K562 (cell line): ENCODE data around the gene CREB5. TPM values are rescaled to one million over a fixed set of nuclear protein-coding genes. Genes with fewer than 3 reads are reported as not detected.

ENCODE experiments used
- ATAC-seq: fragments of 200-7000 bp; cut with Tn5 transposase; 3 replicates; pipeline ENCODE4 v1.9.1; 2020; ENCODE audit warnings: moderate library complexity
- BruUV-seq: library from RNA; stranded (reverse); fragments of 400-500 nt; replicated peaks from 2 replicates; lab custom pipeline; 2021; lab: Mats Ljungman, UMichigan
- CTCF ChIA-PET: fragments of 300-600 bp; formaldehyde crosslinking; extraction: SDS; loops from one replicate; lab custom pipeline; 2021; ENCODE audit warnings: low intra/inter-chr PET ratio; lab: Yijun Ruan, JAX
- POLR2A ChIA-PET: fragments of 300-600, 350-650 bp; sonication (Branson Sonifier 250); formaldehyde crosslinking; extraction: SDS; loops from one replicate; lab custom pipeline; 2021; ENCODE audit warnings: antibody characterized with exemption, inconsistent platforms; lab: Yijun Ruan, JAX
- DNase-seq, 4 experiments: peaks; one replicate each; pipeline versions ENCODE4 v3.0.0 to v3.0.0-alpha.2; 2011 to 2018; ENCODE audit warnings: low spot score in 3 of 4, mixed read lengths in 3 of 4; ENCODE audit errors: extremely low read depth in 1 of 4
- FAIRE-seq: peaks from 2 replicates; lab custom pipeline; 2011; peaks lifted over from hg19 to GRCh38; lab: Jason Lieb, UNC
- H2AFZ ChIP-seq: 2 replicates; pipeline ENCODE4 v1.6.0; 2011; ENCODE audit warnings: low read depth, low read length, control low read depth, inconsistent platforms
- H3K27ac ChIP-seq: fragments of 200-600 bp; 3 replicates; pipeline ENCODE4 v1.8.0; 2011; ENCODE audit warnings: low read depth, mild to moderate bottlenecking, control low read depth, inconsistent platforms, low read length, moderate library complexity, mixed read lengths; ENCODE audit errors: extremely low read depth
- H3K27me3 ChIP-seq, 2 experiments: fragments of 300-600 bp in 1 of 2; 2 replicates in 1 of 2; 3 replicates in 1 of 2; pipeline versions ENCODE4 v1.6.0 to v1.8.0; 2011; ENCODE audit warnings: inconsistent platforms in 2 of 2, low read length in 2 of 2, mild to moderate bottlenecking in 1 of 2, mixed read lengths in 1 of 2, moderate library complexity in 1 of 2; ENCODE audit not compliant: control insufficient read depth in 2 of 2, insufficient read depth in 2 of 2
- H3K36me3 ChIP-seq: fragments of 300-600 bp; 3 replicates; pipeline ENCODE4 v1.8.0; 2011; ENCODE audit warnings: mild to moderate bottlenecking, low read length, inconsistent platforms; ENCODE audit not compliant: control insufficient read depth, insufficient read depth
- H3K4me1 ChIP-seq, 2 experiments: fragments of 200-600 bp in 1 of 2; replicated peaks in 1 of 2; 2 replicates in 1 of 2; 3 replicates in 1 of 2; pipeline versions ENCODE4 v1.5.1 to v1.8.0; 2011; ENCODE audit warnings: inconsistent platforms in 2 of 2, low read length in 2 of 2, mild to moderate bottlenecking in 1 of 2, mixed read lengths in 1 of 2, moderate library complexity in 1 of 2; ENCODE audit not compliant: control insufficient read depth in 2 of 2, insufficient read depth in 2 of 2
- H3K4me2 ChIP-seq: 2 replicates; pipeline ENCODE4 v1.6.1; 2011; ENCODE audit warnings: low read length, control low read depth, inconsistent platforms, mixed read lengths; ENCODE audit not compliant: insufficient read depth
- H3K4me3 ChIP-seq: fragments of 200-600 bp; sonication (generic), shearing (Covaris generic); 2 replicates; pipeline ENCODE4 v1.5.1; 2016; ENCODE audit warnings: control low read depth, inconsistent platforms
- H3K79me2 ChIP-seq: fragments of 200-600 bp; 3 replicates; pipeline ENCODE4 v1.8.0; 2011; ENCODE audit warnings: low read length, inconsistent platforms; ENCODE audit not compliant: control insufficient read depth, insufficient read depth
- H3K9ac ChIP-seq, 2 experiments: 2 replicates each; pipeline versions ENCODE4 v1.6.0 to v1.6.1; 2011; ENCODE audit warnings: low read depth in 2 of 2, low read length in 2 of 2, control low read depth in 1 of 2, inconsistent platforms in 1 of 2, mild to moderate bottlenecking in 1 of 2, mixed read lengths in 1 of 2; ENCODE audit not compliant: insufficient read depth in 1 of 2
- H3K9me1 ChIP-seq: one replicate; pipeline ENCODE4 v1.6.0; 2011; ENCODE audit warnings: inconsistent platforms, mild to moderate bottlenecking, low read length, moderate library complexity; ENCODE audit not compliant: control insufficient read depth, insufficient read depth
- H3K9me3 ChIP-seq: replicated peaks from 2 replicates; pipeline ENCODE4 v1.5.1; 2011; ENCODE audit warnings: low read depth, low read length, inconsistent platforms; ENCODE audit not compliant: control insufficient read depth, insufficient read depth
- H4K20me1 ChIP-seq: replicated peaks from 2 replicates; pipeline ENCODE4 v1.6.1; 2011; ENCODE audit warnings: low read length, inconsistent platforms, mixed read lengths; ENCODE audit not compliant: control insufficient read depth, insufficient read depth
- CCAR2 ChIP-seq: fragments of 200-400 bp; formaldehyde crosslinking; IDR thresholded peaks from 2 replicates; pipeline ENCODE4 v1.6.1; 2017; ENCODE audit warnings: mild to moderate bottlenecking, low read depth, low read length
- GATA2 ChIP-seq: sonication (generic); formaldehyde crosslinking; IDR thresholded peaks from 2 replicates; pipeline ENCODE4 v1.4.0; 2020; ENCODE audit warnings: mild to moderate bottlenecking, missing genetic modification reagents
- ILF3 ChIP-seq: fragments of 450-650 bp; IDR thresholded peaks from 2 replicates; pipeline ENCODE4 v1.6.1; 2018; ENCODE audit warnings: antibody characterized with exemption, mild to moderate bottlenecking, moderate library complexity, borderline replicate concordance
- L3MBTL2 ChIP-seq: fragments of 450-650 bp; IDR thresholded peaks from 2 replicates; pipeline ENCODE4 v1.6.1; 2016; ENCODE audit warnings: mild to moderate bottlenecking, moderate library complexity
- MCM5 ChIP-seq: fragments of 450-650 bp; IDR thresholded peaks from 2 replicates; pipeline ENCODE4 v1.6.1; 2016; ENCODE audit warnings: low read depth
- MTA2 ChIP-seq: fragments of 450-650 bp; IDR thresholded peaks from 2 replicates; pipeline ENCODE4 v1.6.1; 2016; ENCODE audit warnings: low read depth
- SNIP1 ChIP-seq: fragments of 450-650 bp; IDR thresholded peaks from 2 replicates; pipeline ENCODE4 v1.7.1; 2017; ENCODE audit warnings: low read depth, mild to moderate bottlenecking
- SRSF7 ChIP-seq: fragments of 200-400 bp; formaldehyde crosslinking; optimal IDR thresholded peaks from 2 replicates; pipeline ENCODE3; 2017; ENCODE audit warnings: mild to moderate bottlenecking, low read depth, low read length
- TSC22D4 ChIP-seq: fragments of 450-650 bp; IDR thresholded peaks from 2 replicates; pipeline ENCODE4 v1.6.1; 2016; ENCODE audit warnings: missing genetic modification characterization, missing biosample characterization, control low read depth
- WGBS: fragments of 100-300 bp; shearing (Covaris generic); methylation state at CpG from one replicate; pipeline ENCODE4 v1.1.6; 2016; ENCODE audit warnings: low coverage, mixed read lengths; ENCODE audit not compliant: insufficient coverage; ENCODE audit errors: missing lambda C conversion rate; 5-methylcytosine and 5-hydroxymethylcytosine counted together
- in situ Hi-C: fragments of 300-500 bp; cut with MboI; formaldehyde crosslinking; loops from 4 replicates; pipeline ENCODE4 v1.15.0; 2018; ENCODE audit warnings: inconsistent platforms, mixed read lengths
- intact Hi-C: fragments of 100-400 bp; cut with micrococcal nuclease; formaldehyde crosslinking; loops from 2 replicates; pipeline ENCODE4 v1.14.2; 2022
- polyA plus RNA-seq, 8 experiments: library from polyadenylated mRNA; depleted of rRNA in 4 of 8; stranded (reverse) in 5 of 8; unstranded in 3 of 8; fragments of >200 nt; fragmentation: Nextera tagmentation in 2 of 8; fragmentation: Illumina TruSeq in 1 of 8; extraction: Ambion mirVana in 2 of 8; extraction: Trizol in 1 of 8; gene quantifications; 2 replicates each; pipeline versions ENCODE4 v1.2.1 to v1.2.3, GENCODE V29; 2011 to 2014; ENCODE audit warnings: inconsistent platforms in 1 of 8, missing spikeins in 1 of 8
- total RNA-seq, 7 experiments: library from RNA; depleted of rRNA in 6 of 7; stranded (reverse); fragments of >200 nt in 6 of 7; fragmentation: Illumina TruSeq in 2 of 7; extraction: Trizol in 2 of 7; gene quantifications; 2 replicates each; pipeline versions ENCODE4 v1.2.1 to v1.2.3, GENCODE V29; 2011 to 2021; ENCODE audit warnings: low replicate concordance in 1 of 7

Gene CREB5
- total and polyA plus RNA-seq, 9 of the 15 experiments (the other 6 are each of a cell fraction or from before 2014, with no cell fraction given), result 0.33 to 6.4 (median 1.8) TPM

- Histone ChIP-seq H3K9me3 (no peaks in the 10 kb centered on the region), H3K9ac (no peak overlapping the region), H3K27ac (no peak overlapping the region), H4K20me1 (no peaks in the 10 kb centered on the region), H2AFZ (no peak overlapping the region), H3K79me2 (no peaks in the 10 kb centered on the region), H3K9me1 (no peaks in the 10 kb centered on the region), H3K27me3 (peaks cover 2 to 14% of the 10 kb centered on the region in 2 experiments), H3K4me3 (no peak overlapping the region), H3K4me2 (no peak overlapping the region), H3K4me1 (no peaks in the 10 kb centered on the region), H3K36me3 (no peaks in the 10 kb centered on the region)
- FAIRE-seq (no peak), ATAC-seq (no peak), DNase-seq (no peak)
- no TSS peak for BruUV-seq
- ChIA-PET CTCF (no interaction called here), POLR2A (no interaction called here)
- WGBS, result 1% methylated on average over 13 of the region's 13 CpGs
- no peak for TF ChIP-seq SRSF7
- no peak for TF ChIP-seq MCM5
- TF ChIP-seq TSC22D4, result no peak
- TF ChIP-seq L3MBTL2, result no peak
- TF ChIP-seq ILF3, result no peak
- no peak for TF ChIP-seq GATA2
- TF ChIP-seq MTA2, result no peak
- no peak for TF ChIP-seq CCAR2
- TF ChIP-seq SNIP1, result no peak
- in situ Hi-C loops (no loop called here), intact Hi-C loops (no loop called here)
Measured at GRCh38 chr7:28847681-28848080, 435.4 kb downstream of the CREB5 start.
